Activated T-helper 17 cell treated with anti-CD3 and anti-CD28 coated beads, Interleukin-2, amount 50 U/mL, for 72 hours (primary cell): ENCODE data around the gene TMEM63A. TPM values are rescaled to one million over a fixed set of nuclear protein-coding genes. Genes with fewer than 3 reads are reported as not detected.

Experiments used
- ATAC-seq: fragments of 150-1000 bp; cut with Tn5 transposase; replicated peaks from 2 replicates; pipeline ENCODE4 v1.10.0; 2021; ENCODE audit warnings: mild to moderate bottlenecking, moderate library complexity
- H3K27ac Mint-ChIP-seq: one replicate; pipeline ENCODE4 v1.8.0; 2022; ENCODE audit warnings: mixed read lengths
- H3K27me3 Mint-ChIP-seq: one replicate; pipeline ENCODE4 v1.8.0; 2022; ENCODE audit warnings: mixed read lengths
- H3K36me3 Mint-ChIP-seq: one replicate; pipeline ENCODE4 v1.8.0; 2022; ENCODE audit warnings: low read depth, mild to moderate bottlenecking, mixed read lengths
- H3K4me1 Mint-ChIP-seq: one replicate; pipeline ENCODE4 v1.8.0; 2022; ENCODE audit warnings: mixed read lengths
- H3K4me3 Mint-ChIP-seq: one replicate; pipeline ENCODE4 v1.8.0; 2022; ENCODE audit warnings: mild to moderate bottlenecking, mixed read lengths
- H3K9me3 Mint-ChIP-seq: one replicate; pipeline ENCODE4 v1.8.0; 2022; ENCODE audit warnings: mixed read lengths
- total RNA-seq, 2 donors: library from RNA; stranded (reverse); gene quantifications; one replicate each; pipeline ENCODE4 v1.2.3, GENCODE V29; 2022

Gene TMEM63A
- total RNA-seq, 2 donors from 2014 or later, result 74.9 to 242 TPM

- peaks cover 21% of the 10 kb centered on the region for H3K36me3 Mint-ChIP-seq
- no peaks in the 10 kb centered on the region for H3K9me3 Mint-ChIP-seq
- peak overlapping the region; percentile 91 for H3K4me3 Mint-ChIP-seq
- no peak for ATAC-seq
- no peaks in the 10 kb centered on the region for H3K27me3 Mint-ChIP-seq
- H3K4me1 Mint-ChIP-seq, result peaks cover 22% of the 10 kb centered on the region
- H3K27ac Mint-ChIP-seq, result peak overlapping the region; percentile 91
Measured at GRCh38 chr1:225883616-225884265, 1.6 kb upstream of the TMEM63A start.

GRCh38 chr1:225882694-225883615 is 775 bp upstream of the TMEM63A start:
- peak overlapping the region; percentile 91 for H3K27ac Mint-ChIP-seq
- H3K9me3 Mint-ChIP-seq, result no peaks in the 10 kb centered on the region
- peaks cover 29% of the 10 kb centered on the region for H3K36me3 Mint-ChIP-seq
- peak; percentile 45 for ATAC-seq
- H3K4me1 Mint-ChIP-seq, result peaks cover 27% of the 10 kb centered on the region
- H3K27me3 Mint-ChIP-seq, result no peaks in the 10 kb centered on the region
- H3K4me3 Mint-ChIP-seq, result peak overlapping the region; percentile 91

DNA sequence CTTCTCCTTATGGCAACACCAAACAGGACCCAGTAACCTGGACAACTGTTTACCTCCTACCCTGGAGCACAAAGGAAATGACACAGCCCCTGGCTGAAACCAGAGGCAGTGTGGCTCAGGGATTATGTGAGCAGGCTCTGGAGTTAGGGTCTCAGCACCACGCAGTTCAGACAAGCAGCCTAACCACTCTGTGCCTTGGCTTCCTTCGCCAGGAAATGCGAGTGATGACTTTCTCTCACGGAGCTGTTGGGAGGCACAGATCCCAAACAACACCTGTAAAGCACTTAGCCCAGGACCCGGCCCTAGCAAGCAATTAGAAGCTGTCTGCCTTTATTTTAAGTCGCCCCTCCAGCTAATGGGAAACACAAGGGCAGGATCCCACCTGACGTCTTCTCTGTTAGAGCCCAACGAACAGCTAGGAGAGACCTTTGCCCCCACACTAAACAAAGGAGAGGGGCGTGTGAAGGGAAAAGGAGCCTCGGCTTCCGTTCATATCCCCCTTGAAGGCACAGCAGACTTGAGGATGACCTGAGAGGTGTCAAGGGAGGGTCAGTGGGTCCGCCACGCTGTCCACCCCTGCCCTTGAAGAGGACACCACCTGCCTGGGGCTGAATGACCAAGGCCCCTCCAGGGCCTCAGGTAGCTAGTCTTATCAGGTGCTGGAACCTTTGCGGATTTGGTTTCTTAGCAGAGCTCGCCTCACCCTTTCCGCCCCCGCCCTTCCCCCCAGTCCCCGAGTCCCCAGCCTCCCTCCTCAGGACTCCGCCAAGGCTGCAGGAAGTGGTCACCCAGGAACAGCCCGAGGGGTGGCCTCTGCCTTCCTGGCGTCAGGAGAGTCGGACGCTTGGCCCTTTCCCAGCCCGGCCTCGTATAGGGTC is 860 bp downstream of the TMEM63A start:
- Mint-ChIP-seq H3K27ac (peak overlapping the region; percentile 88), H3K4me1 (peaks cover 38% of the 10 kb centered on the region), H3K36me3 (peaks cover 44% of the 10 kb centered on the region), H3K27me3 (no peaks in the 10 kb centered on the region), H3K4me3 (peak overlapping the region; percentile 91), H3K9me3 (no peaks in the 10 kb centered on the region)
- peak; percentile 84 for ATAC-seq

DNA sequence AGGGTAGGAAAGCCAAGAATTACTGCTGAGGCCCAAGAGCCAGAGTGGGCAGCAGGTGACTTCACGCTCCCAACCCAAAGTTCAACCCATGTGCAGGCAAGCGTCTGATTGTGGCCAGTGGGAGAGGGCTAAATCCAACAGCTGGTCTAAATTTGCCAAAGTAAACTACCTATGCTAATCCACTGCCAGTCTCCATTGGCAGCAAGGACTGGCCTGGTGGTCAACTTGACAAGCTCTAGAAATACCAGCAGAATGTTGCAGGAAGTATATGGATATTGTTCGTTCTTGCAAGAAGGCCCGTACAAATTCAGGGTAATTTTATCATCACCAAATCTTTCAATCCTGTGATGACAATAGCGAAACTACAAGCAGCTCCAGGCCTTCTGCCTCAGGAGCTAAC is 1.5 kb downstream of the TMEM63A start:
- H3K9me3 Mint-ChIP-seq, result no peaks in the 10 kb centered on the region
- peak overlapping the region; percentile 91 for H3K4me3 Mint-ChIP-seq
- H3K27ac Mint-ChIP-seq, result peak overlapping the region; percentile 88
- ATAC-seq, result no peak
- H3K27me3 Mint-ChIP-seq, result no peaks in the 10 kb centered on the region
- peaks cover 51% of the 10 kb centered on the region for H3K36me3 Mint-ChIP-seq
- H3K4me1 Mint-ChIP-seq, result peaks cover 42% of the 10 kb centered on the region

- Mint-ChIP-seq H3K27ac (peak overlapping the region; percentile 88), H3K4me3 (peak overlapping the region; percentile 91), H3K27me3 (no peaks in the 10 kb centered on the region), H3K9me3 (no peaks in the 10 kb centered on the region), H3K4me1 (peaks cover 45% of the 10 kb centered on the region), H3K36me3 (peaks cover 55% of the 10 kb centered on the region)
- no peak for ATAC-seq
Measured at GRCh38 chr1:225880222-225880588, 2.0 kb downstream of the TMEM63A start.

DNA sequence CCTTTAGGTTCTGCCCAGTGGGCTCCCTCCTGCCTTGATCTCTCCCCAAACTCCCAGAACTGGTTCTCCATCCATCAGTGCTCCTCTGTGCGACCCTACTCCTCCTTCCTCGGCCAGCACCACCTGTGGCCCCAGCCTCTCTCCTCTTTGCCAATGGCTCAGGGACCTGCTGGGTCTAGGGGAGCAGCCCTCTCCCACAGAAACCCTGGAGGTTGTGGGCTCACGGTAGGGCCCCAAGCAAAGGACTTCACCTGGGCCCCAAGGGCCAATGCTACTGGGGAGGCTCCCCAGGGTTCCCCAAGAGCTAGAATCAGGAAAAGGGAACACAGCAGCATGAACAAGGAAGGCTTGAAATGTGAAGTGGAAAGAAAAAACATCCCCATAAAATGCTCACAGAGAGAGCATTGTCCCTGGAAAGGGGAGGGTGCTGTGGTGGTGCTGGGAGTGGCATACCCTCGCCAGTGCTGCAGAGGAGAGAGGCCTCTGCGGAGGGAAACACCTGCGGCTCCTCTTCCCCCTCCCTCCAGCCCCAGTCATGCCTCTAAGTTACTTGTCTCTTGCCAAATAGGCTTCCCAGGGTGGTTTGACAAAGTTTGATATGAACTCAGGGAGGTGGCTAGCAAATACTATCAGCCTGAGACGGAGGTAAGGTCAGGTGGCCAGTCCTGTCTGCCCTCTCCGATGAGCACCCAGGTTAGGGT is 2.5 kb downstream of the TMEM63A start:
- Mint-ChIP-seq H3K4me1 (peaks cover 48% of the 10 kb centered on the region), H3K9me3 (no peaks in the 10 kb centered on the region), H3K4me3 (peak overlapping the region; percentile 91), H3K27ac (peak overlapping the region; percentile 88), H3K36me3 (peaks cover 61% of the 10 kb centered on the region), H3K27me3 (no peaks in the 10 kb centered on the region)
- no peak for ATAC-seq

GRCh38 chr1:225878282-225878681 is 3.9 kb downstream of the TMEM63A start:
- H3K9me3 Mint-ChIP-seq, result no peaks in the 10 kb centered on the region
- ATAC-seq, result no peak
- peak overlapping the region; percentile 91 for H3K4me3 Mint-ChIP-seq
- no peaks in the 10 kb centered on the region for H3K27me3 Mint-ChIP-seq
- H3K36me3 Mint-ChIP-seq, result peaks cover 75% of the 10 kb centered on the region
- peaks cover 49% of the 10 kb centered on the region for H3K4me1 Mint-ChIP-seq
- H3K27ac Mint-ChIP-seq, result peak overlapping the region; percentile 88

GRCh38 chr1:225877580-225877979 is 4.6 kb downstream of the TMEM63A start:
- no peak for ATAC-seq
- Mint-ChIP-seq H3K4me1 (peaks cover 52% of the 10 kb centered on the region), H3K4me3 (peak overlapping the region; percentile 16), H3K27ac (peak overlapping the region; percentile 88), H3K27me3 (no peaks in the 10 kb centered on the region), H3K9me3 (no peaks in the 10 kb centered on the region), H3K36me3 (peaks cover 82% of the 10 kb centered on the region)

DNA sequence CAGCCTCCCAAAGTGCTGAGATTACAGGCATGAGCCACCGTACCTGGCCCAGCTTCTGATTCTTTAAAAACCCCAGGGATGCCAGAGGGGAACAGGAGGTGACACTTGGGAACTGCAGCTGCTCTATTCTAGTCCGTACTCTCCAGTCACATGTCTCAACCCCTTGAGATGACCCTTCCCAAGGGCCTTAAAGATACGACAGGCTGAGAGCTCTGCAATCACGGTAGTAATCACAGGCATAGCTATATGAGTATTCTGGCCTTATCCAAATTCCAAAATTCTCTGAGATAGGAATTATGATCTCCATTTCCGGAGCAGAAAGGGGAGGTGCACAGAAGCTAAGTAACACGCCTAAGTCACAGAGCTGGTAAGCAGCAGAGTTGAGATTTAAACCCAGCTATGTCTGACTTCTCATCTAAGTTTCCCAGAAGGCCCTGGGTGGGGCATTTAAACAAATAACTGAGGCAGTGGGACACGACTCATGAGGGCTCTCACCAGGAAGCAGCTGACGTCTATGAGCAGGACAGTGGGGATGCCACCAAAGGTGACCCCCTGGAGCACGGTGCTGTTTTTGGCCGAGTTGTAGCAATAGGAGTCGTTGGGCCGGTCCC is 5.2 kb downstream of the TMEM63A start:
- H3K27me3 Mint-ChIP-seq, result no peaks in the 10 kb centered on the region
- peaks cover 53% of the 10 kb centered on the region for H3K4me1 Mint-ChIP-seq
- peak overlapping the region; percentile 16 for H3K4me3 Mint-ChIP-seq
- peaks cover 87% of the 10 kb centered on the region for H3K36me3 Mint-ChIP-seq
- H3K9me3 Mint-ChIP-seq, result no peaks in the 10 kb centered on the region
- no peak for ATAC-seq
- peak overlapping the region; percentile 88 for H3K27ac Mint-ChIP-seq

DNA sequence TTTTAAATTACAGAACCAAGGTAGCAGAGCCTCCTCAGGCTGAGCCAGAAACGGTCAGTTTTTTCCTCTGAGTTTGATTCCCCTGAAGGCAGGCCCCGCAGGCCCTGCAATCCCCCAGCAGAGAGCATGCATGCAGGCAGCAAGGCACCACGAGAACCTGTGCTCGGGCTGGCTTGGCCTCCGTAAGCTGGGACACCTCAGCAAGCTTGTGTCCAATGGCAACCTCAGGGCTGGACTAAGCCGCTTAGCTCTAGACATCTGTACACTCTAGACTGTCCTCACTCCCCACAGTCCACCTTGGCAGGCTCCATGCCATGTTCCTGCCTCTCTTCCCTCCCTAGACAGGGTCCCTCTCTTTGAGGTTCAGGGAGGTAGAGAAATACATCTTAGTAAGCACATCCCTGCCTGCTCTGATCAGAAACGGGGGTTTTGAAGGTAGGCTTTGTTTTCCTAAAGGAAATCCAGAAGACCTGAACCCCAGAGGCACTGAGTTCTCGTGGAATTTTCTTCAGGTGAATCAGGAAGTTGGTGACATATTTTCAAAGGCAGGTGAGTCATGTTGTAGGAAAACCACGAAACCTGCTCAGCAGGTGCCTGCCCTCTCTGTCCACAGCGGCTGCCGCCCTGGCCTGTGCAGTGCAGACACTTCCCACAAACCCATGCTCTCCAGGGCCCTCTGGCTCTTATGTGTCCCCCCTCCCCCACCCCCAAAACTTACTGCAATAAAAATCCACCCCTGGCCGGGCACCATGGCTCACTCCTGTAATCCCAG is 7.0 kb downstream of the TMEM63A start:
- Mint-ChIP-seq H3K27me3 (no peaks in the 10 kb centered on the region), H3K9me3 (no peaks in the 10 kb centered on the region), H3K4me3 (no peak overlapping the region), H3K36me3 (peaks cover 94% of the 10 kb centered on the region), H3K4me1 (peaks cover 54% of the 10 kb centered on the region), H3K27ac (peak overlapping the region; percentile 43)
- ATAC-seq, result no peak

GRCh38 chr1:225874431-225874830 is 7.7 kb downstream of the TMEM63A start:
- peaks cover 94% of the 10 kb centered on the region for H3K36me3 Mint-ChIP-seq
- H3K9me3 Mint-ChIP-seq, result no peaks in the 10 kb centered on the region
- no peak overlapping the region for H3K4me3 Mint-ChIP-seq
- H3K27me3 Mint-ChIP-seq, result no peaks in the 10 kb centered on the region
- no peak for ATAC-seq
- peaks cover 47% of the 10 kb centered on the region for H3K4me1 Mint-ChIP-seq
- no peak overlapping the region for H3K27ac Mint-ChIP-seq

- H3K4me1 Mint-ChIP-seq, result peaks cover 42% of the 10 kb centered on the region
- H3K9me3 Mint-ChIP-seq, result no peaks in the 10 kb centered on the region
- no peaks in the 10 kb centered on the region for H3K27me3 Mint-ChIP-seq
- H3K27ac Mint-ChIP-seq, result no peak overlapping the region
- no peak overlapping the region for H3K4me3 Mint-ChIP-seq
- peaks cover 99% of the 10 kb centered on the region for H3K36me3 Mint-ChIP-seq
- ATAC-seq, result no peak
Measured at GRCh38 chr1:225873281-225873850, 8.8 kb downstream of the TMEM63A start.

DNA sequence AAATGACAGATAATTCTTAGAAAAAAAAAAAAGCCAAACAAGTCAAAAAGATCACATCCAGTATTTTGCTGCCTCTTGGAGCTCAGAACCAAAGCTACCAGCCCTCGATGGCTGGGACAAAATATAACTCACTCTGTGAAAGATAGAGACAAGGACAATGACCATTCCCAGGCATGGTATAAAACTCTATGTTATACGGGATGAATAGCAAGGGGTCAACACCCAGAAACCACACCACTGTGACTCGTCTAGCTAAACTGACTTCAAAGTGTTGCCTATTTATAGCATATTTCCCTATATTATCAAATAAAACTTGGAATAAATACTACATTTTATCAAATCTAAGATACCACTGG is 10.1 kb downstream of the TMEM63A start:
- H3K9me3 Mint-ChIP-seq, result no peaks in the 10 kb centered on the region
- H3K36me3 Mint-ChIP-seq, result peaks cover 99% of the 10 kb centered on the region
- peak; percentile 31 for ATAC-seq

More for the DNA sequence above, 10.1 kb downstream of the TMEM63A start:
- H3K27me3 Mint-ChIP-seq, result no peaks in the 10 kb centered on the region
- peak overlapping the region; percentile 41 for H3K27ac Mint-ChIP-seq
- peaks cover 41% of the 10 kb centered on the region for H3K4me1 Mint-ChIP-seq
- peak overlapping the region; percentile 25 for H3K4me3 Mint-ChIP-seq
